ENCODE measurements around the gene MGME1.

DNA sequence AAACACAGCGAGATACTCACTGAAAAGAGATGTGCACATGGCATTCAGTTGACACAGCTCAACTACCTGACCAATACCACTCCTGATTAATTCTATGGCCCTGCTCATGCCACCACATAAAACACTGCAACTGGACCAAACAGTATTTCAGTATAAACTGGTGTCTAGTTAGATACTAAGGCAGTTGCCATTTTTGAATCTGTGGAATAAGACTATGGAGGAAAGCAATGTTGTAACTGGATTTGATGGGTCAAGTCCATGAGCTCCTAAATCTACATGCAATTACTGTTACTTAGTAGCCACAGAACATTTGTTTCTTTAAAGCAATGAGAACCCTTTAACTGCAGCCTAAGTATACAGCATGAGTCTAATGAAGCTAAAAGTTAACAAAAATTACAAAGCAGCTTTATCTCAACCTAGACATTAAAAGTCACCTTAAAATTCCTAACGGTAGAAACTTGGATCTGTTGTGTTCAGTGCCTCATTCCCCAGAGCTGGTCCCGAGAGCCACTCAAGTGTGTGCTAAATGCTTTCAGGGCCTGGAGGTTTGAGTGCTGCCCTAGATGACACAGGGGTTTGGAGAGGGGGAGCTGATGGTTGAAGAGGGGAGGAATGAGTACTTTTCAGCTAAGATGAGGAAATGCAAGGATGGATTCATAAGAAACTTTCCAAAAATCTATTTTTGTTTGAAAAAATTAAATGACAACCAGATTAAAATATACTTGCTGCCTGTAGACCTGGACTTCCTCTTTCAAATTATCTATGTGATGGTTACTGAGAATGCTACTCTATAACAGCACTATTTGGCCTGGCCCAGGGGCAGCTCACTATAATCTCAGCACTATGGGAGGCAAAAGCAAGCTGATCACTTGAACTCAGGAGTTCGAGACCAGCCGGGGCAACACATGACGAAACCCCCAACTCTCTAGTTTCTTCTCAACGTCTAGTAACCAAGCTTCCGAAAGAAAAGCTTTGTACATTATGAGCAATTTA lies 15.8 kb upstream of the MGME1 start:
- TF ChIP-seq POLR2A (IDR thresholded peaks at IDR 0.05): no peak
- TF ChIP-seq, protein P1, sequence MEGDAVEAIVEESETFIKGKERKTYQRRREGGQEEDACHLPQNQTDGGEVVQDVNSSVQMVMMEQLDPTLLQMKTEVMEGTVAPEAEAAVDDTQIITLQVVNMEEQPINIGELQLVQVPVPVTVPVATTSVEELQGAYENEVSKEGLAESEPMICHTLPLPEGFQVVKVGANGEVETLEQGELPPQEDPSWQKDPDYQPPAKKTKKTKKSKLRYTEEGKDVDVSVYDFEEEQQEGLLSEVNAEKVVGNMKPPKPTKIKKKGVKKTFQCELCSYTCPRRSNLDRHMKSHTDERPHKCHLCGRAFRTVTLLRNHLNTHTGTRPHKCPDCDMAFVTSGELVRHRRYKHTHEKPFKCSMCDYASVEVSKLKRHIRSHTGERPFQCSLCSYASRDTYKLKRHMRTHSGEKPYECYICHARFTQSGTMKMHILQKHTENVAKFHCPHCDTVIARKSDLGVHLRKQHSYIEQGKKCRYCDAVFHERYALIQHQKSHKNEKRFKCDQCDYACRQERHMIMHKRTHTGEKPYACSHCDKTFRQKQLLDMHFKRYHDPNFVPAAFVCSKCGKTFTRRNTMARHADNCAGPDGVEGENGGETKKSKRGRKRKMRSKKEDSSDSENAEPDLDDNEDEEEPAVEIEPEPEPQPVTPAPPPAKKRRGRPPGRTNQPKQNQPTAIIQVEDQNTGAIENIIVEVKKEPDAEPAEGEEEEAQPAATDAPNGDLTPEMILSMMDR (IDR thresholded peaks at IDR 0.05): no peak

Data from uterus (tissue), 2 donors.